Retina (tissue), 1 donor: ENCODE measurements around the gene CNTNAP1.
A peak's percentile ranks its signal among the peaks of the same experiment; 100 is the strongest.
"Not testable (repeated sequence)": the region's sequence is repeated elsewhere in the genome, so short reads cannot be mapped to it uniquely, and the experiment has no call there.

Experiments used
- DNase-seq: peaks from one replicate; pipeline ENCODE4 v3.0.0-alpha.2; 2016

The CNTNAP1 gene

GRCh38 chr17:42686520-42687128, 4.3 kb downstream of the CNTNAP1 start:
- DNase-seq, result no peak

- DNase-seq, result no peak
Measured at GRCh38 chr17:42687707-42688320, 5.5 kb downstream of the CNTNAP1 start.

DNA sequence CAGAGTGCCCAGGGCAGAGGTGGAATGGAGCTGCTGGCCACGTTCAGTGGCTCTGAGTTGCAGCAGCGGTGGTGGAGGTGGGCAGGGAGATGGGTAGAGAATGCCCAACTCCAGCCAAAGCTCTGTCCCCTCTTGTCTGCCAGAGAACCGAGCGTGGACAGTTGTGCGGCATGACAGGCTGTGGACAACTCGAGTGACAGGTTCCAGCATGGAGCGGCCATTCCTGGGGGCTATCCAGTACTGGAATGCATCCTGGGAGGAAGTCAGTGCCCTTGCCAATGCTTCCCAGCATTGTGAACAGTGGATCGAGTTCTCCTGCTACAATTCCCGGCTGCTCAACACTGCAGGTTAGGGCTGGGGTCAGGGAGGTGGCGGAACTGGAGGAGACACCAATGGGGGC, 8.3 kb downstream of the CNTNAP1 start:
- no peak for DNase-seq

GRCh38 chr17:42691021-42691545, 8.8 kb downstream of the CNTNAP1 start:
- no peak for DNase-seq

DNA sequence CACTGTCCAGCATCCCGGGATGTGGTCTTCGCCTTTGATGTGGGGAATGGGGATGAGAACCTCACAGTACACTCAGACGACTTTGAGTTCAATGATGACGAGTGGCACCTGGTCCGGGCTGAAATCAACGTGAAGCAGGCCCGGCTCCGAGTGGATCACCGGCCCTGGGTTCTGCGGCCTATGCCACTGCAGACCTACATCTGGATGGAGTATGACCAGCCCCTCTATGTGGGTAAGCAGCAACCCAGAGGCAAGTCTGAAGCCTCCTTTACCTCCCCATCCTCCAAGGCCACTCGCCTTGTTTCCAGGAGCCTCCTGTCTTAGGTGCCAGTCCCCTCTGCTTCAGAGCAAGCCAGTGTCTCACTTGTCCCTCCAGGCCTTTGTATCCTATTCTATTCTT, 10.2 kb downstream of the CNTNAP1 start:
- DNase-seq, result no peak

GRCh38 chr17:42694524-42694923, 12.2 kb downstream of the CNTNAP1 start:
- no peak for DNase-seq

DNA sequence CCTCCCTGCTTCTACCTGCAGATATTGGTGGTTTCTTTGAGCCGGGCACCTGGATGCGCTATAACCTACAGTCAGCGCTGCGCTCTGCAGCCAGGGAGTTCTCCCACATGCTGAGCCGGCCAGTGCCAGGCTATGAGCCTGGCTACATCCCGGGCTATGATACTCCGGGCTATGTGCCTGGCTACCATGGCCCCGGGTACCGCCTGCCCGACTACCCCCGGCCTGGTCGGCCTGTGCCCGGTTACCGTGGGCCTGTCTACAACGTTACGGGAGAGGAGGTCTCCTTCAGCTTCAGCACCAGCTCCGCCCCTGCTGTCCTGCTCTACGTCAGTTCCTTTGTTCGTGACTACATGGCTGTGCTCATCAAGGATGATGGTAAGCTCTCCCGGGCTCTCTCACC, 13.2 kb downstream of the CNTNAP1 start:
- no peak for DNase-seq

DNA sequence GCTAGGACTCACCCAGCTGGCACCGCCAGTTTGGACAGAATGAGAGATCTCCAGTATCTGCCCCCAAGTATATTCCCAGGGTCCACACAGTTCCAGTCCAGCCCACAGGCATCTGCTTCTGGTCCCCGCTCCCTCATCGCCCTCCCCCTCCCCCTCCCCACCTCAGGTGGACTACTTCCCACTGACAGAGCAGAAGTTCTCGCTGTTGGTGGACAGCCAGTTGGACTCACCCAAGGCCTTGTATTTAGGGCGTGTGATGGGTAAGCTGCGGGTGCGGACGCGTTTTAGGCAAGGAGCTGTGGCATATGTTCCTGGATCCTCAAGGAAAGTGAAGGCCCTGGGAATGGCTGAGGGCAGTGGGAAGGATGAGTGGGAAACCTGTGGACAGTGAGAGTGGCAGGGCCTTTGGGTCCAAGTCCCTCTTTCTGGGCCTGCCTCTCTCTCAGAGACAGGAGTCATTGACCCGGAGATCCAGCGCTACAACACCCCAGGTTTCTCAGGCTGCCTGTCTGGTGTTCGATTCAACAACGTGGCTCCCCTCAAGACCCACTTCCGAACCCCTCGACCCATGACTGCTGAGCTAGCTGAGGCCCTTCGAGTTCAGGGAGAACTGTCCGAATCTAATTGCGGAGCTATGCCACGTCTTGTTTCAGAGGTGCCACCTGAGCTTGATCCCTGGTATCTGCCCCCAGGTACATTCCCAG, 14.9 kb downstream of the CNTNAP1 start:
- DNase-seq, result no peak

- no peak for DNase-seq
Measured at GRCh38 chr17:42698736-42699414, 16.5 kb downstream of the CNTNAP1 start.

- DNase-seq, result no peak
Measured at GRCh38 chr17:42699415-42699740, 17.0 kb downstream of the CNTNAP1 start.

GRCh38 chr17:42700586-42701289, 18.4 kb downstream of the CNTNAP1 start:
- no peak for DNase-seq

- no peak for DNase-seq
Measured at GRCh38 chr17:42702446-42702845, 20.1 kb downstream of the CNTNAP1 start.

GRCh38 chr17:42704490-42704836, 22.1 kb downstream of the CNTNAP1 start:
- DNase-seq, result no peak

GRCh38 chr17:42704837-42705494, 22.6 kb downstream of the CNTNAP1 start:
- no peak for DNase-seq

GRCh38 chr17:42706732-42707131, 24.4 kb downstream of the CNTNAP1 start:
- no peak for DNase-seq

- no peak for DNase-seq
Measured at GRCh38 chr17:42708588-42708987, 26.3 kb downstream of the CNTNAP1 start.

- no peak for DNase-seq
Measured at GRCh38 chr17:42709561-42709960, 27.2 kb downstream of the CNTNAP1 start.

DNA sequence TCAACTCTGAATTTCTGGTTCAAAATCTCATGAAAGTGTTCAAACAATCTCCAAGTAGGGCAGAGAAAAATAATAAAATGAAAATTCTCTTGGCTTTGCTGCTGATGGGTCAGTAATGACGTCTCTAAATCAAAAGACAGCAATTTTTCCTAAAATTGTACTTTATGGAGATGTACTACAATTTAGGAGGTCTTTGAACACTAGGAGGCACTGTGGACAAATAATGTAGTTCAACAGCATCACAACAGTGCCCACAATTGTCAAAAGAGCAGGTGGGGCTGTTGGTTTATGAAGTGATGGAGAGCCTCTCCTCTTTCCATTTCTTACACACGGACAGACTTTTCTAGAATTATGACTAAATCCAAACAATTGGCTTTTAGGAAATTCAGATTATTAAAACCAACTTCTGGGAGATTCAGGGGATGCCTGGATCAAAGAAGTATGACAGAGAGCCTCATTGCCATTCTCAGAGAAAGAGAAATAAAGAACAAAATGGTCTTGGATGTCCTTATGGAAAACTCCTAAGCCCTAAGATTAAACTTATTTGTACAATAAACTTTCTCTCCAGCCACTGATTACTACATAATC, 38.8 kb downstream of the CNTNAP1 start:
- DNase-seq, result peak; percentile 50

DNA sequence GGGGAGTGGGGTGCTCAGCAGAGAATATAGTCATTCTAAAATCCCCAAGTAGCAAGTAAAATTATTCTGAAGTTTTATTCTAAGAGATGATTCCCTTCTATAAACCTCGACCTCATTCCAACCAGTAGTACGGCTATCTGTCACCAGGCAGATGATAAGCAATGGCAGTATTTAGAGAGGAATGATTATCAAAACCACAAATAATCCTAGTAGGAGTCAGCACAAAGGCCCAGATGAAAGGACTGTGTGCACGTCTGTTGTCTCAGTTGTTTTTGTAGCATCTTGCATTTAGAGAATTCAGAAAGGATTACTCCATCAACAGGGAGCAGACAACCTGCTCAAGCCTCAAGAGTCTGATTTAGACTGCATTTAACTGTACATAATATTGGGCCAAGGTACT, 41.3 kb downstream of the CNTNAP1 start:
- no peak for DNase-seq

DNA sequence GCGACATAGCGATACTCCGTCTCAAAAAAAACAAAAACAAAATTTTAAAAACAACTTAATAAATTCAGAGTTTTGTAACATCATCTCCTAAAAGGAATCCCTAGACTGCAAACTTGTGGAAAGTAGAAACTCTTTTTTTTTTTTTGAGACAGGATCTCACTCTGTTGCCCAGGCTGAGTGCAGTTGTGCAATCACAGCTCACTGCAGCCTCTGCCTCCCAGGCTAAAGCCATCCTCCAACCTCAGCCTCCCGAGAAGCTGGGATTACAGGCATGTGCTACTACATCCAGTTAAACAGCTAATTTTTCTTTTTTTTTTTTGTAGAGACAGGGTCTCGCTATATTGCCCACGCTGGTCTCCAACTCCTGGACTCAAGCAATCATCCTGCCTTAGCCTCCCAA, 42.8 kb downstream of the CNTNAP1 start:
- no peak for DNase-seq

- no peak for DNase-seq
Measured at GRCh38 chr17:42740699-42741098, 58.4 kb downstream of the CNTNAP1 start.

DNA sequence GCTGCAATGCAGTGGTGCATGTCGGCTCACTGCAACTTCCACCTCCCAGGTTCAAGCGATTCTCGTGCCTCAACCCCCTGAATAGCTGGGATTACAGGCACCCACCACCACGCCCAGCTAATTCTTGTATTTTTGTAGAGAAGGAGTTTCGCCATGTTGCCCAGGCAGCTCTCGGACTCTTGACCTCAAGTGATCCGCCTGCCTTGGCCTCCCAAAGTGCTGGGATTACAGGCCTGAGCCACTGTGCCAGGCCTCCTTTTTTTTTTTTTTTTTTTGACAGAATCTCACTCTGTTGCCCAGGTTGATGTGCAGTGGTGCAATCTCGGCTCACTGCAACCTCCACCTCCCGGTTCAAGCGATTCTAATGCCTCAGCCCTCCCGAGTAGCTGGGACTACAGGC, 60.6 kb downstream of the CNTNAP1 start:
- DNase-seq, result not testable (repeated sequence)
